Kidney (tissue), 14 donors: ENCODE measurements around the gene TXNDC8. TPM values are rescaled to one million over a fixed set of nuclear protein-coding genes. Genes with fewer than 3 reads are reported as not detected.
A peak's percentile ranks its signal among the peaks of the same experiment; 100 is the strongest.
"Not testable (repeated sequence)": the region's sequence is repeated elsewhere in the genome, so short reads cannot be mapped to it uniquely, and the experiment has no call there.

Experiments used
- DNase-seq, 5 donors: peaks; one replicate each; pipeline ENCODE4 v3.0.0-alpha.2; 2013 to 2020
- FAIRE-seq: peaks from 2 replicates; lab custom pipeline; 2012; peaks lifted over from hg19 to GRCh38; lab: Jason Lieb, UNC
- H3K27ac ChIP-seq, 2 donors: one replicate each; pipeline ENCODE4 v1.7.0; 2013; ENCODE audit warnings: low read depth in 2 of 2, low read length in 2 of 2, inconsistent platforms in 1 of 2
- H3K27me3 ChIP-seq: one replicate; pipeline ENCODE4 v1.7.1; 2013; ENCODE audit warnings: low read length, inconsistent platforms; ENCODE audit not compliant: control insufficient read depth, insufficient read depth
- H3K36me3 ChIP-seq, 3 donors: one replicate each; pipeline versions ENCODE4 v1.7.0 to v1.7.1; 2013; ENCODE audit warnings: low read length in 3 of 3, control low read depth in 1 of 3, inconsistent platforms in 1 of 3; ENCODE audit not compliant: insufficient read depth in 3 of 3, control insufficient read depth in 2 of 3
- H3K4me1 ChIP-seq, 3 donors: one replicate each; pipeline versions ENCODE4 v1.7.0 to v1.7.1; 2013; ENCODE audit warnings: low read length in 3 of 3, inconsistent platforms in 1 of 3, low read depth in 1 of 3; ENCODE audit not compliant: control insufficient read depth in 2 of 3, insufficient read depth in 2 of 3
- H3K4me3 ChIP-seq, 3 donors: one replicate each; pipeline versions ENCODE4 v1.7.0 to v1.8.1; 2013; ENCODE audit warnings: low read length in 3 of 3, control low read depth in 1 of 3, inconsistent platforms in 1 of 3
- H3K9ac ChIP-seq, 3 donors: one replicate each; pipeline versions ENCODE4 v1.7.0 to v1.7.1; 2013; ENCODE audit warnings: low read length in 3 of 3, control low read depth in 1 of 3, inconsistent platforms in 1 of 3
- H3K9me3 ChIP-seq, 3 donors: one replicate each; pipeline versions ENCODE4 v1.7.0 to v1.7.1; 2013; ENCODE audit warnings: low read length in 3 of 3, control low read depth in 1 of 3, inconsistent platforms in 1 of 3; ENCODE audit not compliant: control insufficient read depth in 2 of 3, insufficient read depth in 1 of 3
- intact Hi-C: fragments of 100-400 bp; cut with DNase I; formaldehyde crosslinking; loops from one replicate; pipeline ENCODE4 v1.11.1; 2022
- polyA plus RNA-seq: library from polyadenylated mRNA; stranded (reverse); fragments of 350-450 nt; fragmentation: Illumina TruSeq; extraction: RNeasy Lipid Tissue Mini Kit (QIAGEN cat#74804); gene quantifications from one replicate; pipeline ENCODE4 v1.2.3, GENCODE V29; 2014; ENCODE audit warnings: low read depth, low replicate concordance; ENCODE audit not compliant: insufficient read depth
- total RNA-seq: library from RNA; stranded (reverse); fragmentation: NEBNext Ultra II Directional; extraction: Animal tissue kit (Norgen Biotek cat#: 25700); gene quantifications from one replicate; pipeline ENCODE4 v1.2.1, GENCODE V29; 2021
- TF ChIP-seq, protein P1 (sequence below): IDR thresholded peaks from 3 replicates; pipeline ENCODE4 v1.5.1; 2012; ENCODE audit warnings: mild to moderate bottlenecking, moderate library complexity, borderline replicate concordance; ENCODE audit not compliant: insufficient read depth; ENCODE audit errors: extremely low read depth
- donor health status: control.
- donor health status: control.
- donor health status: control.
- donor health status: control.
- donor health status: control.
- donor health status: DM: yes; HTN: yes; CAD: no.
- donor health status: Normal renal cell carcinoma (clear cell type).

Gene TXNDC8
- total and polyA plus RNA-seq, 2 donors from 2014 or later, result not detected

DNA sequence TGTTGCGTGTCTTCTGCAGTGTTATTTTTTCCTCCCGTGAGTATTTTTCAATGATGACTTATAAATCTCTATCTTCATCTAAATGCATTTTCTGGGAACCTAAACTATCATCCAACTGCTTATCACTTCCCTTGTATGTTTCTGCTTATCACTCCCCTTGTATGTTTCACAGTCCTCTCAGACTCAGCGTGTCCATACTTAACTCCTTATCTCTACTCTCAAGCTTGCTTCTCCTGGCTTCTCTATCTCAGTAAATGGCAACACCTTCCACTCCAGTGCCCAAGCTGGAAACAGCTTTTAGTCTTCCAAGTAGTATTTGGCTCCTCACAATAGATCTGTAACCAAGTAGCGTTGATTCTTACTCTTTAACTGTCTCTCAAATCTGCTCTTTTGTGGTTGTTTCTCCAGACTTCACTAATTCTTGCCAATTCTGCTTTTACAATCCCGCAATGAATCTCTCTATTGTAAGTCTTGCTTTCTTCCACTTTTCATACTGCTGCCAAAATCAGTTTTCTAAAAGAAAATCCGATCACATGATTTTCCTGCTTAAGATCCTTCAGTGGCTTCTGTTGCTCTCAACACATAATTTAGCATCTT lies 33.8 kb upstream of the TXNDC8 start:
- H3K4me3 ChIP-seq, result no peak overlapping the region
- no peaks in the 10 kb centered on the region for H3K9me3 ChIP-seq
- H3K36me3 ChIP-seq, result no peaks in the 10 kb centered on the region
- FAIRE-seq, result no peak
- H3K27me3 ChIP-seq, result no peaks in the 10 kb centered on the region
- TF ChIP-seq, protein P1, sequence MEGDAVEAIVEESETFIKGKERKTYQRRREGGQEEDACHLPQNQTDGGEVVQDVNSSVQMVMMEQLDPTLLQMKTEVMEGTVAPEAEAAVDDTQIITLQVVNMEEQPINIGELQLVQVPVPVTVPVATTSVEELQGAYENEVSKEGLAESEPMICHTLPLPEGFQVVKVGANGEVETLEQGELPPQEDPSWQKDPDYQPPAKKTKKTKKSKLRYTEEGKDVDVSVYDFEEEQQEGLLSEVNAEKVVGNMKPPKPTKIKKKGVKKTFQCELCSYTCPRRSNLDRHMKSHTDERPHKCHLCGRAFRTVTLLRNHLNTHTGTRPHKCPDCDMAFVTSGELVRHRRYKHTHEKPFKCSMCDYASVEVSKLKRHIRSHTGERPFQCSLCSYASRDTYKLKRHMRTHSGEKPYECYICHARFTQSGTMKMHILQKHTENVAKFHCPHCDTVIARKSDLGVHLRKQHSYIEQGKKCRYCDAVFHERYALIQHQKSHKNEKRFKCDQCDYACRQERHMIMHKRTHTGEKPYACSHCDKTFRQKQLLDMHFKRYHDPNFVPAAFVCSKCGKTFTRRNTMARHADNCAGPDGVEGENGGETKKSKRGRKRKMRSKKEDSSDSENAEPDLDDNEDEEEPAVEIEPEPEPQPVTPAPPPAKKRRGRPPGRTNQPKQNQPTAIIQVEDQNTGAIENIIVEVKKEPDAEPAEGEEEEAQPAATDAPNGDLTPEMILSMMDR, result no peak
- no peak overlapping the region for H3K9ac ChIP-seq
- DNase-seq, result no peak
- no peak overlapping the region for H3K27ac ChIP-seq
- intact Hi-C loops, result no loop called here
- H3K4me1 ChIP-seq, result no peaks in the 10 kb centered on the region

DNA sequence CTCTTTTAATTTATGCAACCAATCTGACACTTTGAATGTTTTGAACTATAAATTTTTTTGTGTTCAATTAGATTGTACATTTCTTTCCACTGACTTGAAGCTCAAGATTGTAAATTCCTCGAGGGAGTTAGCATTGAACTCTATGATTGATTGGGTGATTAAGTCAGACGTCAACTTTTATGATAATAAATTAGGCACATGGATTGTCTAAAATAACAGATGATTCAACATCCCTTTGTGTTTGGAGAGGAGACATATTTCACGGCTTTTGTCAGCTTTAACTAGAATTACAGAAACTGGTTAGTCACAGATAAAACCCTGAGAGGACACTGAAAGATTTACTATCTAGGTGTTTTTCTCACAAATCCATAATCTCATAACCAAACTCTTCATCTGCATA lies 32.7 kb upstream of the TXNDC8 start:
- TF ChIP-seq, protein P1, result no peak
- FAIRE-seq (no peak), DNase-seq (peak in 2 of 5 donors; percentile 33 to 39)
- intact Hi-C loops, result no loop called here
- Histone ChIP-seq H3K9me3 (no peaks in the 10 kb centered on the region), H3K4me1 (no peaks in the 10 kb centered on the region), H3K9ac (no peak overlapping the region), H3K27me3 (no peaks in the 10 kb centered on the region), H3K27ac (no peak overlapping the region), H3K36me3 (no peaks in the 10 kb centered on the region), H3K4me3 (no peak overlapping the region)

DNA sequence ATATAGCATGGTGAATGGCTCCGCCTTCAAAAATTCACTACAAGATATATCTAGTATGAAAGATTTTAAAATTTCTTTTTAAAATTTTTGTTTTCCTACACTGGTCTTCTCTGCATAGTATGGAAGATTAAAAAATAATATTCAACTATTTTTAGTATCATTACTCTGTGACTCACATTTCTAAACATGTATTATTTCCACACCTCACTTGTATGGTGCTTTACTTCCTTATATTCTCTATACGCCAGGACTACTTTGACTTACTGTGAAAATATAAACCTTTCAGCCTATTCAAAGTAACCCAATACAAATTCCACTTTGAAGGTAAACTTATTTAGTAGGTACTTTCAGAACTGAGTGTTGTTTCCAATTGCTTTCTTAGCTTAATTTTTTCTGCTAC lies 26.8 kb upstream of the TXNDC8 start:
- Histone ChIP-seq H3K27ac (no peak overlapping the region), H3K36me3 (no peaks in the 10 kb centered on the region), H3K4me1 (no peaks in the 10 kb centered on the region), H3K9me3 (no peaks in the 10 kb centered on the region), H3K9ac (no peak overlapping the region), H3K4me3 (no peak overlapping the region), H3K27me3 (no peaks in the 10 kb centered on the region)
- FAIRE-seq, result no peak
- TF ChIP-seq, protein P1, result no peak
- intact Hi-C loops, result no loop called here
- no peak for DNase-seq

DNA sequence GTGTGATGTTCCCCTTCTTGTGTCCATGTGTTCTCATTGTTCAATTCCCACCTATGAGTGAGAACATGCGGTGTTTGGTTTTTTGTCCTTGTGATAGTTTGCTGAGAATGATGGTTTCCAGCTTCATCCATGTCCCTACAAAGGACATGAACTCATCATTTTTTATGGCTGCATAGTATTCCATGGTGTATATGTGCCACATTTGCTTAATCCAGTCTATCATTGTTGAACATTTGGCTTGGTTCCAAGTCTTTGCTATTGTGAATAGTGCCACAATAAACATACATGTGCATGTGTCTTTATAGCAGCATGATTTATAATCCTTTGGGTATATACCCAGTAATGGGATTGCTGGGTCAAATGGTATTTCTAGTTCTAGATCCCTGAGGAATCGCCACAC lies 21.3 kb upstream of the TXNDC8 start:
- H3K4me3 ChIP-seq, FAIRE-seq, DNase-seq, H3K9me3 ChIP-seq, H3K27me3 ChIP-seq, H3K27ac ChIP-seq, intact Hi-C loops, H3K4me1 ChIP-seq, H3K9ac ChIP-seq, H3K36me3 ChIP-seq: not testable (repeated sequence)
